ENCODE results near the gene CCR1. TPM values are rescaled to one million over a fixed set of nuclear protein-coding genes. Genes with fewer than 3 reads are reported as not detected.

CCR1 gene
- total and polyA plus RNA-seq, 7 donors = 0.47 to 4.0 (median 1.0) TPM

GRCh38 chr3:46194868-46195553 lies 13.1 kb downstream of the CCR1 start:
- no peak for TF ChIP-seq CTCF (IDR thresholded peaks at IDR 0.05)
- peaks cover 11% of the 10 kb centered on the region for H3K9me3 ChIP-seq
- no peaks in the 10 kb centered on the region for H3K27me3 ChIP-seq (ENCODE audit: insufficient read depth in 3 of 3, low read length in 2 of 3)
- no peak overlapping the region for H3K4me3 ChIP-seq
- no peak overlapping the region for H3K27ac ChIP-seq
- H3K4me1 ChIP-seq = no peaks in the 10 kb centered on the region
- H3K36me3 ChIP-seq (ENCODE audit: insufficient read depth in 1 of 2, low read depth in 1 of 2) = no peaks in the 10 kb centered on the region
- DNase-seq (no peak), ATAC-seq (no peak)
- 83 to 89% (median 88%) methylated on average over 4 of the region's 4 CpGs for WGBS, 3 donors
- intact Hi-C loops (cut with DNase I) = no loop called here

GRCh38 chr3:46193436-46193835 lies 14.7 kb downstream of the CCR1 start:
- no peaks in the 10 kb centered on the region for H3K4me1 ChIP-seq
- ATAC-seq = no peak
- H3K4me3 ChIP-seq = no peak overlapping the region
- no peak overlapping the region for H3K27ac ChIP-seq
- 77 to 82% (median 80%) methylated on average over 1 of the region's 1 CpG for WGBS, 3 donors
- no peak for DNase-seq
- H3K36me3 ChIP-seq (ENCODE audit: insufficient read depth in 1 of 2, low read depth in 1 of 2) = no peaks in the 10 kb centered on the region
- intact Hi-C loops (cut with DNase I) = no loop called here
- no peaks in the 10 kb centered on the region for H3K27me3 ChIP-seq (ENCODE audit: insufficient read depth in 3 of 3, low read length in 2 of 3)
- peaks cover 11% of the 10 kb centered on the region for H3K9me3 ChIP-seq
- TF ChIP-seq CTCF (IDR thresholded peaks at IDR 0.05) = no peak

GRCh38 chr3:46192939-46193338 lies 15.2 kb downstream of the CCR1 start:
- ATAC-seq (no peak), DNase-seq (no peak)
- TF ChIP-seq CTCF (IDR thresholded peaks at IDR 0.05) = no peak
- intact Hi-C loops (cut with DNase I) = no loop called here
- Histone ChIP-seq H3K4me1 (no peaks in the 10 kb centered on the region), H3K4me3 (no peak overlapping the region), H3K36me3 (ENCODE audit: insufficient read depth in 1 of 2, low read depth in 1 of 2) (no peaks in the 10 kb centered on the region), H3K27ac (no peak overlapping the region), H3K27me3 (ENCODE audit: insufficient read depth in 3 of 3, low read length in 2 of 3) (no peaks in the 10 kb centered on the region), H3K9me3 (peaks cover 11% of the 10 kb centered on the region)
- 81 to 85% (median 83%) methylated on average over 5 of the region's 5 CpGs for WGBS, 3 donors

- Histone ChIP-seq H3K9me3 (peaks cover 11% of the 10 kb centered on the region), H3K27me3 (ENCODE audit: insufficient read depth in 3 of 3, low read length in 2 of 3) (no peaks in the 10 kb centered on the region), H3K4me1 (no peaks in the 10 kb centered on the region), H3K4me3 (no peak overlapping the region), H3K36me3 (ENCODE audit: insufficient read depth in 1 of 2, low read depth in 1 of 2) (no peaks in the 10 kb centered on the region), H3K27ac (no peak overlapping the region)
- intact Hi-C loops (cut with DNase I) = no loop called here
- 41 to 44% (median 44%) methylated on average over 3 of the region's 3 CpGs for WGBS, 3 donors
- TF ChIP-seq CTCF (IDR thresholded peaks at IDR 0.05) = no peak
- DNase-seq = no peak
- no peak for ATAC-seq
Observed at GRCh38 chr3:46191730-46192129, 16.4 kb downstream of the CCR1 start.

GRCh38 chr3:46188708-46189107 lies 19.4 kb downstream of the CCR1 start:
- Histone ChIP-seq H3K4me1 (no peaks in the 10 kb centered on the region), H3K36me3 (ENCODE audit: insufficient read depth in 1 of 2, low read depth in 1 of 2) (no peaks in the 10 kb centered on the region), H3K27ac (no peak overlapping the region), H3K4me3 (no peak overlapping the region), H3K9me3 (peaks cover 2% of the 10 kb centered on the region), H3K27me3 (ENCODE audit: insufficient read depth in 3 of 3, low read length in 2 of 3) (no peaks in the 10 kb centered on the region)
- intact Hi-C loops (cut with DNase I) = no loop called here
- no peak for TF ChIP-seq CTCF (IDR thresholded peaks at IDR 0.05)
- 87 to 91% (median 90%) methylated on average over 10 of the region's 10 CpGs for WGBS, 3 donors
- ATAC-seq (no peak), DNase-seq (no peak)

All from psoas muscle (tissue), 8 donors.